Stimulated activated memory B cell treated with anti-CD40 and anti-IgM and Interleukin-4, amounts not matched to agents 10 μg/mL and 1 μg/mL and 100 μg/mL, for 72 hours (primary cell): ENCODE measurements around the gene SEZ6.

Experiments used
- ATAC-seq: fragments of 150-1000 bp; cut with Tn5 transposase; 2 replicates; pipeline ENCODE4 v1.10.0; 2021
- H3K27ac Mint-ChIP-seq: one replicate; pipeline ENCODE4 v1.8.0; 2022; ENCODE audit warnings: mild to moderate bottlenecking, mixed read lengths
- H3K27me3 Mint-ChIP-seq: one replicate; pipeline ENCODE4 v1.8.0; 2022; ENCODE audit warnings: mixed read lengths
- H3K36me3 Mint-ChIP-seq: one replicate; pipeline ENCODE4 v1.8.0; 2022; ENCODE audit warnings: mixed read lengths
- H3K4me1 Mint-ChIP-seq: one replicate; pipeline ENCODE4 v1.8.0; 2022; ENCODE audit warnings: mixed read lengths
- H3K4me3 Mint-ChIP-seq: one replicate; pipeline ENCODE4 v1.8.0; 2022; ENCODE audit warnings: mild to moderate bottlenecking, moderate library complexity, mixed read lengths
- H3K9me3 Mint-ChIP-seq: one replicate; pipeline ENCODE4 v1.8.0; 2022; ENCODE audit warnings: mixed read lengths

SEZ6 gene, protein sequence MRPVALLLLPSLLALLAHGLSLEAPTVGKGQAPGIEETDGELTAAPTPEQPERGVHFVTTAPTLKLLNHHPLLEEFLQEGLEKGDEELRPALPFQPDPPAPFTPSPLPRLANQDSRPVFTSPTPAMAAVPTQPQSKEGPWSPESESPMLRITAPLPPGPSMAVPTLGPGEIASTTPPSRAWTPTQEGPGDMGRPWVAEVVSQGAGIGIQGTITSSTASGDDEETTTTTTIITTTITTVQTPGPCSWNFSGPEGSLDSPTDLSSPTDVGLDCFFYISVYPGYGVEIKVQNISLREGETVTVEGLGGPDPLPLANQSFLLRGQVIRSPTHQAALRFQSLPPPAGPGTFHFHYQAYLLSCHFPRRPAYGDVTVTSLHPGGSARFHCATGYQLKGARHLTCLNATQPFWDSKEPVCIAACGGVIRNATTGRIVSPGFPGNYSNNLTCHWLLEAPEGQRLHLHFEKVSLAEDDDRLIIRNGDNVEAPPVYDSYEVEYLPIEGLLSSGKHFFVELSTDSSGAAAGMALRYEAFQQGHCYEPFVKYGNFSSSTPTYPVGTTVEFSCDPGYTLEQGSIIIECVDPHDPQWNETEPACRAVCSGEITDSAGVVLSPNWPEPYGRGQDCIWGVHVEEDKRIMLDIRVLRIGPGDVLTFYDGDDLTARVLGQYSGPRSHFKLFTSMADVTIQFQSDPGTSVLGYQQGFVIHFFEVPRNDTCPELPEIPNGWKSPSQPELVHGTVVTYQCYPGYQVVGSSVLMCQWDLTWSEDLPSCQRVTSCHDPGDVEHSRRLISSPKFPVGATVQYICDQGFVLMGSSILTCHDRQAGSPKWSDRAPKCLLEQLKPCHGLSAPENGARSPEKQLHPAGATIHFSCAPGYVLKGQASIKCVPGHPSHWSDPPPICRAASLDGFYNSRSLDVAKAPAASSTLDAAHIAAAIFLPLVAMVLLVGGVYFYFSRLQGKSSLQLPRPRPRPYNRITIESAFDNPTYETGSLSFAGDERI

GRCh38 chr17:29005936-29006511 lies at the start of gene SEZ6:
Gene SEZ6, minus strand, starts transcription at chr17:29006033. Its CDS starts 164 bp downstream, at chr17:29005869.
- no peaks in the 10 kb centered on the region for H3K36me3 Mint-ChIP-seq
- no peaks in the 10 kb centered on the region for H3K9me3 Mint-ChIP-seq
- H3K4me1 Mint-ChIP-seq = no peaks in the 10 kb centered on the region
- peaks cover 83% of the 10 kb centered on the region for H3K27me3 Mint-ChIP-seq
- peak; percentile 56 for ATAC-seq
- H3K27ac Mint-ChIP-seq = no peak within 1 kb of the TSS
- no peak within 1 kb of the TSS for H3K4me3 Mint-ChIP-seq

DNA sequence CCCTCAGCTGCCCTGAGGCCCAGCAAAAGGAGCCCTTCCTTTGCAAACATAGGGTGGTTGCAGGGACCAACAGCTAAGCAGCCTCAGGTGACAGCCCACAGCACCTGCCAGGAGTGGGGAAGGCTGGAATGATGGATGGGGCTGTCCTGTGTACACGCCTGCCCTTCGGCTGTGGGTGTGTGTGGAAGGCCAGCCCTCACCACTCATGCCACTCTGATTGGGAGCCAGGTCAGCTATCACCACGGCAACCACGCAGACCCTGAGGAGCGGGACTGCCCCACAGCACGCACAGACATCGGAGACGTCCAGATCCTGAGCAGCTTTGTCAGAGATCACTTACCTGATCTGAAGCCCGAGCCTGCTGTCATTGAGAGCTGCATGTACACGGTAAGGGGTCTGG lies 49.0 kb upstream of the SEZ6 start:
- Mint-ChIP-seq H3K9me3 (no peaks in the 10 kb centered on the region), H3K4me3 (no peak overlapping the region), H3K4me1 (no peaks in the 10 kb centered on the region), H3K27ac (no peak overlapping the region), H3K27me3 (peaks cover 8% of the 10 kb centered on the region), H3K36me3 (no peaks in the 10 kb centered on the region)
- no peak for ATAC-seq

- ATAC-seq = no peak
- H3K27ac Mint-ChIP-seq = no peak overlapping the region
- H3K9me3 Mint-ChIP-seq = no peaks in the 10 kb centered on the region
- H3K4me3 Mint-ChIP-seq = no peak overlapping the region
- H3K4me1 Mint-ChIP-seq = peaks cover 11% of the 10 kb centered on the region
- H3K36me3 Mint-ChIP-seq = no peaks in the 10 kb centered on the region
- H3K27me3 Mint-ChIP-seq = peaks cover 12% of the 10 kb centered on the region
Measured at GRCh38 chr17:29051731-29052130, 45.9 kb upstream of the SEZ6 start.

DNA sequence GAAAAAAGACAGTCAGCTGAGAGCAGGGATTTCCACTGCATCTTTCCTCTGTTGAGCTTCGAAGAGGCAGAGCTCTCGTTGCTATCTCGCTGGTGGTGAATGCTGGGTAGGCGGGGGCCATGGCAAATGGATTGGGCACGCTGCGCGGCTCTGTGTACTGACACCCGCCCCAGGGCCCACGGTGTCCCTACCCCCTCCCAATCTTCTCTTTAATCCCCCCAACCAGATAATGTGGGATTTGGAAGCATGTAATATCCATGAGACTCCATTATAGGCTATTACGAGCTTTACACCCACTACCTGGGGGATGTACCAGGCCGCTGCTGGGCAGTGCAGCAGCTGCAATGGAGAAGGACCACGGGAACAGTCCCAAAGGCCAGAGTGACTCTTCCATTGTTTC lies 45.4 kb upstream of the SEZ6 start:
- Mint-ChIP-seq H3K9me3 (no peaks in the 10 kb centered on the region), H3K4me1 (peaks cover 12% of the 10 kb centered on the region), H3K27me3 (peaks cover 12% of the 10 kb centered on the region), H3K36me3 (no peaks in the 10 kb centered on the region), H3K4me3 (no peak overlapping the region), H3K27ac (no peak overlapping the region)
- no peak for ATAC-seq

GRCh38 chr17:29050176-29050575 lies 44.3 kb upstream of the SEZ6 start:
- ATAC-seq = no peak
- Mint-ChIP-seq H3K36me3 (no peaks in the 10 kb centered on the region), H3K27me3 (peaks cover 12% of the 10 kb centered on the region), H3K4me1 (peaks cover 16% of the 10 kb centered on the region), H3K9me3 (no peaks in the 10 kb centered on the region), H3K4me3 (no peak overlapping the region), H3K27ac (no peak overlapping the region)

DNA sequence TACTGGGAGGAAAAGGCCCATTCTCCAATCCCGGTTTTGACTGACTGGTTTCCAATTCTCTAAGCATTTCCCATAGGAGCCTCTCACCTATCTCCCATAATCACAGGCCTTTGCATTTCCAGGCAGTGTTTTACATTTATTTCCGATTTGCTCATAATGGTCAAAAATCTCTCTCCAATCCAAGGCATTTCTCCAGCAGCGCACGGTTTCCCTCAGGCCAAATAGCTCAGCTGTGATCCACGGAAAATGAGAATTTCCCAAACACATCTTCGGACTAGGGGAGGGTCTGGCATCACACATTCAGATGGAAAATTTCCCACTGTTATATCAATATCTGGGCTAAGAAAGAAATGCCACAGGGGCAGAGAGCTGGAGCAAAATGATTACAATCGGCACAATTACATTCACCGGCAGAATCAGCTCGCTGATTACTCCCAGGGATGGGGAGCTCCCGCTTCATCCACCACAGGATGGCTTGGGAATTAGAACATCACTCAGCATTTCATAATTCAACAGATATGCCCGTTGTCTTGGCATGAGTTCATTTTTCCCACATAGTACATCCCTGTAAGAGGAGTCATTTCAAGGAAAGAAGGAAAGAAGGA lies 43.8 kb upstream of the SEZ6 start:
- no peaks in the 10 kb centered on the region for H3K36me3 Mint-ChIP-seq
- H3K9me3 Mint-ChIP-seq = no peaks in the 10 kb centered on the region
- H3K27ac Mint-ChIP-seq = no peak overlapping the region
- no peak for ATAC-seq
- H3K4me1 Mint-ChIP-seq = peaks cover 16% of the 10 kb centered on the region
- H3K27me3 Mint-ChIP-seq = peaks cover 12% of the 10 kb centered on the region
- H3K4me3 Mint-ChIP-seq = no peak overlapping the region

GRCh38 chr17:29048440-29049368 lies 42.9 kb upstream of the SEZ6 start:
- no peak for ATAC-seq
- Mint-ChIP-seq H3K27me3 (peaks cover 12% of the 10 kb centered on the region), H3K36me3 (no peaks in the 10 kb centered on the region), H3K4me1 (peaks cover 22% of the 10 kb centered on the region), H3K27ac (no peak overlapping the region), H3K9me3 (no peaks in the 10 kb centered on the region), H3K4me3 (no peak overlapping the region)

GRCh38 chr17:29046473-29046839 lies 40.6 kb upstream of the SEZ6 start:
- Mint-ChIP-seq H3K27ac (no peak overlapping the region), H3K27me3 (peaks cover 12% of the 10 kb centered on the region), H3K4me1 (peaks cover 40% of the 10 kb centered on the region), H3K9me3 (no peaks in the 10 kb centered on the region), H3K36me3 (no peaks in the 10 kb centered on the region), H3K4me3 (no peak overlapping the region)
- no peak for ATAC-seq

DNA sequence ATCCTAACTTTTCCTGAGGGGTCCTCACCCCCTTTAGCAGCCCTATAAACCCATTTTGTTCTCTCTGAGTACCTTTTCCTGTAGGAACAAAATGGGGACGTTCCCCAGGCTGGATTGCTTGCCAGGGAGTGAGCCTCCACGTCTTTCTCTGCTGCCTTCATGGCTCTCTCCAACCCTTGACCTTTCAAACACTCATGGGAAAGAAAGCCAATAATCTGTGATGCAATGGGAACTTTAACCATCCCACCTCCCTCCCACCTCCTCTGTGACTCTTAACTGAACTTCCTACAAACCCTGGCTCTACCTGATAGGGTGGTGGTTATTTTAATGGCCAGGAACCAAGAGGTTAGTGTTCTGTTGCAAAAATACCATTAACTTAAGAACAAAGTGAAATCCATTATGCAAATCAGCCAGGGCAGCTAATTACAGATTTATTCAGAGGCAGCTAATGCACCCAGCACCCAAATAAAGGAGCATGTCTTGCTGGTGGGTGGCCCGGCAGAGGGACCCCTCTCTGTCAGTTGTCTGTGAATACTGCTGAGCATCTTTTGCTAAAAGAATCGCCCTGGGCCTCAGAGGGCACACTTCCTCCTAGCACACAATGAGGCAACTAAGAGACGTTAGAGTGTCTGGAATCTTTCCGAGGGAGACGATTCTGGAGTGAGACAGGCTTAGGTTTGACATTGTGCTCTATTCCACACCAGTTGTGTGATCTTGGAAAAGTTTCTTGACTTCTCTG lies 40.1 kb upstream of the SEZ6 start:
- Mint-ChIP-seq H3K4me1 (peaks cover 45% of the 10 kb centered on the region), H3K27me3 (peaks cover 12% of the 10 kb centered on the region), H3K4me3 (no peak overlapping the region), H3K36me3 (no peaks in the 10 kb centered on the region), H3K27ac (no peak overlapping the region), H3K9me3 (no peaks in the 10 kb centered on the region)
- no peak for ATAC-seq

- peaks cover 6% of the 10 kb centered on the region for H3K27me3 Mint-ChIP-seq
- no peaks in the 10 kb centered on the region for H3K36me3 Mint-ChIP-seq
- H3K27ac Mint-ChIP-seq = no peak overlapping the region
- H3K4me1 Mint-ChIP-seq = peaks cover 45% of the 10 kb centered on the region
- ATAC-seq = no peak
- no peaks in the 10 kb centered on the region for H3K9me3 Mint-ChIP-seq
- no peak overlapping the region for H3K4me3 Mint-ChIP-seq
Measured at GRCh38 chr17:29045026-29045425, 39.2 kb upstream of the SEZ6 start.

DNA sequence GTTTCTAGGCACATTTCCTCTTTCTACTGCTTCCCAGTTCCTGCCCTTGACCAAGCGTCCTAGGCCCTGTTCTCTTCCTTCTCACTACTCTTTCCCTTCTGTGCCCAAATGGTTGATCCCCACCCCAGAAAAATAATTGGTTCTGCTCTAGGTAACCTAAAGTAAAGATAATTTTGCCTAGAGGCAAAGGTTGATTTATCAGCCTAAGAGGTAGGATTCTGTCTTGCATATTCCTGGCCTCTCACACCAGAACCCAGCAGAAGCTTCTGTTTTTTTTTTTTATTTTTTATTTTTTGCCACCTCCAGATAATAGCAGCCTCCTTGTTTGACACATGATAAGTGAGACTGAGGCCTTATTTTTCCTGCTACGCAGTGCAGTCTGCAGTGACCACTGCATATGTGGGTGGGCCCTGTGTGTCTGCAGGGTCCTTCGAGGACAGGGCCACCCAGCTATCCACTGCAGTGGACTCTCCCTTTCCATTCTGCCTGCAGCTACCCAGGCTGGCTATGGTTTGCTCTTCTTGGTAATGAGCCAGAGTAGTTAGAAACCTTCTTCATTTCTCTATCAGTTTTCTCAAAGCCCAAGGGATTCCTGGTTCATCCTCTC lies 37.8 kb upstream of the SEZ6 start:
- no peaks in the 10 kb centered on the region for H3K9me3 Mint-ChIP-seq
- no peaks in the 10 kb centered on the region for H3K36me3 Mint-ChIP-seq
- peaks cover 42% of the 10 kb centered on the region for H3K4me1 Mint-ChIP-seq
- H3K27me3 Mint-ChIP-seq = no peaks in the 10 kb centered on the region
- ATAC-seq = peak; percentile 49
- no peak overlapping the region for H3K27ac Mint-ChIP-seq
- H3K4me3 Mint-ChIP-seq = no peak overlapping the region

GRCh38 chr17:29042679-29043538 lies 37.1 kb upstream of the SEZ6 start, which contains the start of gene PIPOX:
Gene PIPOX, plus strand, starts transcription at chr17:29043141. Its CDS starts 85 bp downstream, at chr17:29043226.
- Mint-ChIP-seq H3K4me3 (no peak within 1 kb of the TSS), H3K4me1 (peaks cover 35% of the 10 kb centered on the region), H3K9me3 (no peaks in the 10 kb centered on the region), H3K36me3 (no peaks in the 10 kb centered on the region), H3K27ac (peak within 1 kb of the TSS; percentile 40), H3K27me3 (no peaks in the 10 kb centered on the region)
- peak; percentile 90 for ATAC-seq
